ENCODE measurements around the gene ZBTB5.

ZBTB5 gene

GRCh38 chr9:37407468-37407867 lies 57.8 kb downstream of the ZBTB5 start:
- Histone ChIP-seq H3K36me3 (ENCODE audit: control insufficient read depth, insufficient read depth, low read length) (no peaks in the 10 kb centered on the region), H3K9ac (no peak overlapping the region), H3K4me3 (ENCODE audit: low read depth, low read length) (no peak overlapping the region), H3K9me3 (ENCODE audit: control insufficient read depth, low read length) (no peaks in the 10 kb centered on the region), H2AFZ (no peak overlapping the region), H3K4me1 (no peaks in the 10 kb centered on the region), H3K27me3 (ENCODE audit: control insufficient read depth, insufficient read depth, low read length) (no peaks in the 10 kb centered on the region), H3K27ac (no peak overlapping the region), H3K79me2 (no peaks in the 10 kb centered on the region), H3K4me2 (ENCODE audit: low read length) (no peak overlapping the region)
- TF ChIP-seq, protein P1, sequence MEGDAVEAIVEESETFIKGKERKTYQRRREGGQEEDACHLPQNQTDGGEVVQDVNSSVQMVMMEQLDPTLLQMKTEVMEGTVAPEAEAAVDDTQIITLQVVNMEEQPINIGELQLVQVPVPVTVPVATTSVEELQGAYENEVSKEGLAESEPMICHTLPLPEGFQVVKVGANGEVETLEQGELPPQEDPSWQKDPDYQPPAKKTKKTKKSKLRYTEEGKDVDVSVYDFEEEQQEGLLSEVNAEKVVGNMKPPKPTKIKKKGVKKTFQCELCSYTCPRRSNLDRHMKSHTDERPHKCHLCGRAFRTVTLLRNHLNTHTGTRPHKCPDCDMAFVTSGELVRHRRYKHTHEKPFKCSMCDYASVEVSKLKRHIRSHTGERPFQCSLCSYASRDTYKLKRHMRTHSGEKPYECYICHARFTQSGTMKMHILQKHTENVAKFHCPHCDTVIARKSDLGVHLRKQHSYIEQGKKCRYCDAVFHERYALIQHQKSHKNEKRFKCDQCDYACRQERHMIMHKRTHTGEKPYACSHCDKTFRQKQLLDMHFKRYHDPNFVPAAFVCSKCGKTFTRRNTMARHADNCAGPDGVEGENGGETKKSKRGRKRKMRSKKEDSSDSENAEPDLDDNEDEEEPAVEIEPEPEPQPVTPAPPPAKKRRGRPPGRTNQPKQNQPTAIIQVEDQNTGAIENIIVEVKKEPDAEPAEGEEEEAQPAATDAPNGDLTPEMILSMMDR (IDR thresholded peaks at IDR 0.05), result no peak

GRCh38 chr9:37406603-37407401 lies 58.4 kb downstream of the ZBTB5 start:
- H3K36me3 ChIP-seq (ENCODE audit: control insufficient read depth, insufficient read depth, low read length), result no peaks in the 10 kb centered on the region
- H3K79me2 ChIP-seq, result no peaks in the 10 kb centered on the region
- H3K9ac ChIP-seq, result no peak overlapping the region
- TF ChIP-seq, protein P1 (IDR thresholded peaks at IDR 0.05), result no peak
- H3K9me3 ChIP-seq (ENCODE audit: control insufficient read depth, low read length), result no peaks in the 10 kb centered on the region
- no peak overlapping the region for H3K4me2 ChIP-seq (ENCODE audit: low read length)
- H2AFZ ChIP-seq, result no peak overlapping the region
- H3K4me1 ChIP-seq, result no peaks in the 10 kb centered on the region
- no peaks in the 10 kb centered on the region for H3K27me3 ChIP-seq (ENCODE audit: control insufficient read depth, insufficient read depth, low read length)
- H3K27ac ChIP-seq, result no peak overlapping the region
- no peak overlapping the region for H3K4me3 ChIP-seq (ENCODE audit: low read depth, low read length)

GRCh38 chr9:37405764-37406380 lies 59.4 kb downstream of the ZBTB5 start:
- Histone ChIP-seq H2AFZ (no peak overlapping the region), H3K9me3 (ENCODE audit: control insufficient read depth, low read length) (no peaks in the 10 kb centered on the region), H3K27ac (no peak overlapping the region)

GRCh38 chr9:37405350-37405749 lies 59.9 kb downstream of the ZBTB5 start:
- H3K27ac ChIP-seq, result no peak overlapping the region

More at GRCh38 chr9:37405764-37406380, 59.4 kb downstream of the ZBTB5 start:
- no peak overlapping the region for H3K4me3 ChIP-seq (ENCODE audit: low read depth, low read length)
- no peaks in the 10 kb centered on the region for H3K27me3 ChIP-seq (ENCODE audit: control insufficient read depth, insufficient read depth, low read length)
- no peak overlapping the region for H3K9ac ChIP-seq
- no peak overlapping the region for H3K4me2 ChIP-seq (ENCODE audit: low read length)
- no peaks in the 10 kb centered on the region for H3K4me1 ChIP-seq
- H3K79me2 ChIP-seq, result no peaks in the 10 kb centered on the region
- no peaks in the 10 kb centered on the region for H3K36me3 ChIP-seq (ENCODE audit: control insufficient read depth, insufficient read depth, low read length)
- TF ChIP-seq, protein P1 (IDR thresholded peaks at IDR 0.05), result no peak

More at GRCh38 chr9:37405350-37405749, 59.9 kb downstream of the ZBTB5 start:
- H3K9ac ChIP-seq, result no peak overlapping the region
- H3K79me2 ChIP-seq, result no peaks in the 10 kb centered on the region
- H3K4me2 ChIP-seq (ENCODE audit: low read length), result no peak overlapping the region
- no peak overlapping the region for H3K4me3 ChIP-seq (ENCODE audit: low read depth, low read length)
- TF ChIP-seq, protein P1 (IDR thresholded peaks at IDR 0.05), result no peak
- no peaks in the 10 kb centered on the region for H3K4me1 ChIP-seq
- no peaks in the 10 kb centered on the region for H3K27me3 ChIP-seq (ENCODE audit: control insufficient read depth, insufficient read depth, low read length)
- H3K36me3 ChIP-seq (ENCODE audit: control insufficient read depth, insufficient read depth, low read length), result no peaks in the 10 kb centered on the region
- H2AFZ ChIP-seq, result no peak overlapping the region
- H3K9me3 ChIP-seq (ENCODE audit: control insufficient read depth, low read length), result no peaks in the 10 kb centered on the region

All from parathyroid adenoma (tissue), 2 donors.